ENCODE results near the gene METTL6. TPM values are rescaled to one million over a fixed set of nuclear protein-coding genes. Genes with fewer than 3 reads are reported as not detected.

METTL6 gene
- total RNA-seq, 1 donor from 2014 or later = 8.0 TPM

DNA sequence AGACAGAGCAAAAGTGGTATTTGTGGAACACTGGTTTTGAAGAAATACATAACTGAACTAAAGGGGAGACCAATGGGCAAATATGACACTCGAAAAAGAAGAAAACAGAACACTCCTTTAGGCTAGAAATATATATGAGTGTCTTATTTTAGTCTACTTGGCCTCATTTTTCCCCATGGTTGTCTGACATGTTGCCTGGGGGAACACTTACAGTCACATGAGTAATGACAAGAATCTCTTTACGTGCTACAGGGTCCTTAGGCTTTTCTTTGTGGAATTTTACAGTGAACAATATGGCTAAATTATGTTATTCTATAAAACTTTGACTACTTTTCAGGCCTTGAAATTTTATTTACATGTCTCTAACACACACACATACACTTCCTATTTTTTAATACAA lies 17.6 kb downstream of the METTL6 start:
- Histone ChIP-seq H3K4me1 (no peaks in the 10 kb centered on the region), H3K27me3 (no peaks in the 10 kb centered on the region), H3K4me3 (no peak overlapping the region), H3K36me3 (peaks cover 30 to 45% of the 10 kb centered on the region in 2 donors), H3K27ac (no peak overlapping the region), H3K9me3 (no peaks in the 10 kb centered on the region)
- no peak for DNase-seq (ENCODE audit: low spot score in 2 of 2)
- TF ChIP-seq, protein P1, sequence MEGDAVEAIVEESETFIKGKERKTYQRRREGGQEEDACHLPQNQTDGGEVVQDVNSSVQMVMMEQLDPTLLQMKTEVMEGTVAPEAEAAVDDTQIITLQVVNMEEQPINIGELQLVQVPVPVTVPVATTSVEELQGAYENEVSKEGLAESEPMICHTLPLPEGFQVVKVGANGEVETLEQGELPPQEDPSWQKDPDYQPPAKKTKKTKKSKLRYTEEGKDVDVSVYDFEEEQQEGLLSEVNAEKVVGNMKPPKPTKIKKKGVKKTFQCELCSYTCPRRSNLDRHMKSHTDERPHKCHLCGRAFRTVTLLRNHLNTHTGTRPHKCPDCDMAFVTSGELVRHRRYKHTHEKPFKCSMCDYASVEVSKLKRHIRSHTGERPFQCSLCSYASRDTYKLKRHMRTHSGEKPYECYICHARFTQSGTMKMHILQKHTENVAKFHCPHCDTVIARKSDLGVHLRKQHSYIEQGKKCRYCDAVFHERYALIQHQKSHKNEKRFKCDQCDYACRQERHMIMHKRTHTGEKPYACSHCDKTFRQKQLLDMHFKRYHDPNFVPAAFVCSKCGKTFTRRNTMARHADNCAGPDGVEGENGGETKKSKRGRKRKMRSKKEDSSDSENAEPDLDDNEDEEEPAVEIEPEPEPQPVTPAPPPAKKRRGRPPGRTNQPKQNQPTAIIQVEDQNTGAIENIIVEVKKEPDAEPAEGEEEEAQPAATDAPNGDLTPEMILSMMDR (IDR thresholded peaks at IDR 0.05) = no peak
- intact Hi-C loops (cut with DNase I) = no loop called here

GRCh38 chr3:15409239-15409638 lies 18.1 kb downstream of the METTL6 start:
- Histone ChIP-seq H3K9me3 (no peaks in the 10 kb centered on the region), H3K27me3 (no peaks in the 10 kb centered on the region), H3K4me1 (no peaks in the 10 kb centered on the region), H3K4me3 (no peak overlapping the region), H3K27ac (no peak overlapping the region), H3K36me3 (peaks cover 25 to 40% of the 10 kb centered on the region in 2 donors)
- TF ChIP-seq, protein P1 (IDR thresholded peaks at IDR 0.05) = no peak
- DNase-seq (ENCODE audit: low spot score in 2 of 2) = no peak
- intact Hi-C loops (cut with DNase I) = no loop called here

- Histone ChIP-seq H3K27ac (no peak overlapping the region), H3K4me1 (no peaks in the 10 kb centered on the region), H3K27me3 (no peaks in the 10 kb centered on the region), H3K4me3 (no peak overlapping the region), H3K9me3 (no peaks in the 10 kb centered on the region), H3K36me3 (peaks cover 2 to 4% of the 10 kb centered on the region in 2 donors)
- TF ChIP-seq, protein P1 (IDR thresholded peaks at IDR 0.05) = peak; percentile 28 to 55 (median 30)
- intact Hi-C loops (cut with DNase I) = loop anchor here (1.0 kb wide), 1 partner anchor 203 kb away; no protein-coding TSS in a partner anchor
- no peak for DNase-seq (ENCODE audit: low spot score in 2 of 2)
Measured at GRCh38 chr3:15405448-15406050, 21.8 kb downstream of the METTL6 start.

GRCh38 chr3:15404767-15405166 lies 22.6 kb downstream of the METTL6 start:
- H3K27ac ChIP-seq = no peak overlapping the region
- DNase-seq (ENCODE audit: low spot score in 2 of 2) = no peak
- intact Hi-C loops (cut with DNase I) = loop anchor here (1.0 kb wide), 1 partner anchor 202 kb away; no protein-coding TSS in a partner anchor

DNA sequence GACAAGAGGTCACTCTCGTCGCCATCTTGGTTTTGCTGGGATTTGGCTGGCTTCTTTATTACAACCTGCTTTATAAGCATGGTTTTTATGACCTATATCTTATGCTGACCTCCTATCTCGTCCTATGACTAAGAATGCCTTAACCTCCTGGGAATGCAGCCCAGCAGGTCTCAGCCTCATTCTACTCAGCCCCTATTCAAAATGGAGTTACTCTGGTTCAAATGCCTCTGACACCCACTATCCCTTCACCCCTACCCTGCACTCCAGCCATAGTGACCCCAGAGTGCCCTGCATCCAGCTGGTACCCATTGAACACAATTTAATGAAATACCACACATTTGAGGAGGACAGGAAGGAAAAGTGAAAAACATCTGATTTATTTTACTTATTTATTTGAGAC lies 23.4 kb downstream of the METTL6 start:
- intact Hi-C loops (cut with DNase I) = no loop called here

More at GRCh38 chr3:15404767-15405166, 22.6 kb downstream of the METTL6 start:
- no peak overlapping the region for H3K4me3 ChIP-seq
- TF ChIP-seq, protein P1 (IDR thresholded peaks at IDR 0.05) = no peak
- H3K9me3 ChIP-seq = no peaks in the 10 kb centered on the region
- H3K4me1 ChIP-seq = no peaks in the 10 kb centered on the region
- no peaks in the 10 kb centered on the region for H3K27me3 ChIP-seq
- no peaks in the 10 kb centered on the region for H3K36me3 ChIP-seq

More for the DNA sequence above, 23.4 kb downstream of the METTL6 start:
- Histone ChIP-seq H3K27me3 (no peaks in the 10 kb centered on the region), H3K9me3 (no peaks in the 10 kb centered on the region), H3K36me3 (no peaks in the 10 kb centered on the region), H3K27ac (no peak overlapping the region), H3K4me1 (no peaks in the 10 kb centered on the region), H3K4me3 (no peak overlapping the region)
- DNase-seq (ENCODE audit: low spot score in 2 of 2) = no peak
- TF ChIP-seq, protein P1 (IDR thresholded peaks at IDR 0.05) = no peak

Measured in ascending aorta (tissue), 2 donors.